Measurements from ENCODE around the gene LRRC45.
A peak's percentile ranks its signal among the peaks of the same experiment; 100 is the strongest.

Gene LRRC45

DNA sequence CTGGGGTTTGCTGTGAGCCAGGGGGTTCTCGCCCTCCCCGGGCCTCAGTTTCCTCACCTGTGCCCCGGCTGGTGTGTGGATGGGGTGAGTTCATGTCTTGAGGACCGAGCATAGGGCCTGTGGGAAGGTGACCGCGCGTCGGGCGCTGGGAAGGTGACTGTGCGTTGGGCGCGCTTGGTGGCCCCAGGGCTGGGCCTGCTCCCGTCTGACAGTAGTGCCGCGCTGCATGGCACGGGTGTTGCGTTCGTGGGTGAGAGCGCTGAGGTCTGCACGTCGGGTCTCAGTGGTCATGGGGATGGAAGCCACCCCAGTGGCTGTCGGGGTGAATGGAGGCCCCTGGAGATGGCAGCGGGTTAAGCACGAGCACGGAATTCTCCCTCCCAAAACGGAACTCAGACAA is 36.5 kb upstream of the LRRC45 start:
- Histone ChIP-seq H3K4me1 (ENCODE audit: control insufficient read depth, insufficient read depth, low read length) (no peaks in the 10 kb centered on the region), H3K36me3 (ENCODE audit: control insufficient read depth, insufficient read depth, low read length) (peaks cover 12% of the 10 kb centered on the region), H3K9ac (ENCODE audit: low read length) (no peak overlapping the region), H3K27ac (ENCODE audit: low read depth, low read length) (no peak overlapping the region), H3K27me3 (ENCODE audit: control insufficient read depth, insufficient read depth, low read length) (no peaks in the 10 kb centered on the region), H3K4me3 (ENCODE audit: low read length) (no peak overlapping the region)

- H3K27ac ChIP-seq (ENCODE audit: low read depth, low read length) = no peak overlapping the region
- H3K36me3 ChIP-seq (ENCODE audit: control insufficient read depth, insufficient read depth, low read length) = peaks cover 12% of the 10 kb centered on the region
- H3K27me3 ChIP-seq (ENCODE audit: control insufficient read depth, insufficient read depth, low read length) = no peaks in the 10 kb centered on the region
- H3K4me3 ChIP-seq (ENCODE audit: low read length) = no peak overlapping the region
- no peak overlapping the region for H3K9ac ChIP-seq (ENCODE audit: low read length)
- peaks cover 6% of the 10 kb centered on the region for H3K4me1 ChIP-seq (ENCODE audit: control insufficient read depth, insufficient read depth, low read length)
These were observed 35.8 kb upstream of the LRRC45 start for GRCh38 chr17:81987161-81987770.

- H3K4me3 ChIP-seq (ENCODE audit: low read length) = peak overlapping the region; percentile 58
- peak overlapping the region; percentile 40 for H3K9ac ChIP-seq (ENCODE audit: low read length)
- H3K27ac ChIP-seq (ENCODE audit: low read depth, low read length) = peak overlapping the region; percentile 79
- H3K4me1 ChIP-seq (ENCODE audit: control insufficient read depth, insufficient read depth, low read length) = peaks cover 9% of the 10 kb centered on the region
- H3K36me3 ChIP-seq (ENCODE audit: control insufficient read depth, insufficient read depth, low read length) = no peaks in the 10 kb centered on the region
- no peaks in the 10 kb centered on the region for H3K27me3 ChIP-seq (ENCODE audit: control insufficient read depth, insufficient read depth, low read length)
These were observed 32.0 kb upstream of the LRRC45 start for GRCh38 chr17:81990836-81991683.

DNA sequence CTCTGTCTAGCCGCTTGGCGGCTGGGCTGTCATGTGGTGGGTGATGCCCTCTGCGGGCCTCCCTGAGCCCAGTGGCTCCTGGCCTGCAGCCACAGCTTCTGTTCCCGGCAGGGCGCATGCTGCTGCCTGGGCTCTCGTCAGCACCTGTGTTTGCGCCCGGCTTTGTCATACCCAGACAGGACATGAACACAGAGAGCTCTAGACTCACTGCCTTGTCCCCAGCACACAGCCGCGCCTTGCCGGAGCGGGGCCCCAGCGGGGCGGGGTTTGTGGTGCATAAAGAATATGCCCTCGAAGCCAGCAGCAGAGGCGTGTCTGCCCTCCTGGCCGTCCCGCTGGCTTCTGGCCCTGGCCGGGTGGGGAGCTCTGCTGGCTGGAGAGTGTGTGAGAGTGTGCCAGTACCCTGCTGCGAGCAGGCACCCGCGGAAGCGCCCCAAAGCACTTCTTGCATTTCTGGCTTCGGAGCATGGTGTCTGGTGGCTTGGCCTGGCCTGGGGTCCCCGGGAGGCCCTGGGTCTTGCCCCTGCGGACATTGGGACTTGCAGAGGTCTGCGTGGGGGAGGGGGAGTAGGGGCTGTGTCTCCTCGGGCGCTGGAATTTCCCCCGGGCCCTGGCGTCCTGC is 31.3 kb upstream of the LRRC45 start:
- peaks cover 9% of the 10 kb centered on the region for H3K4me1 ChIP-seq (ENCODE audit: control insufficient read depth, insufficient read depth, low read length)
- H3K36me3 ChIP-seq (ENCODE audit: control insufficient read depth, insufficient read depth, low read length) = no peaks in the 10 kb centered on the region
- H3K27me3 ChIP-seq (ENCODE audit: control insufficient read depth, insufficient read depth, low read length) = no peaks in the 10 kb centered on the region
- peak overlapping the region; percentile 40 for H3K9ac ChIP-seq (ENCODE audit: low read length)
- peak overlapping the region; percentile 79 for H3K27ac ChIP-seq (ENCODE audit: low read depth, low read length)
- peak overlapping the region; percentile 58 for H3K4me3 ChIP-seq (ENCODE audit: low read length)

DNA sequence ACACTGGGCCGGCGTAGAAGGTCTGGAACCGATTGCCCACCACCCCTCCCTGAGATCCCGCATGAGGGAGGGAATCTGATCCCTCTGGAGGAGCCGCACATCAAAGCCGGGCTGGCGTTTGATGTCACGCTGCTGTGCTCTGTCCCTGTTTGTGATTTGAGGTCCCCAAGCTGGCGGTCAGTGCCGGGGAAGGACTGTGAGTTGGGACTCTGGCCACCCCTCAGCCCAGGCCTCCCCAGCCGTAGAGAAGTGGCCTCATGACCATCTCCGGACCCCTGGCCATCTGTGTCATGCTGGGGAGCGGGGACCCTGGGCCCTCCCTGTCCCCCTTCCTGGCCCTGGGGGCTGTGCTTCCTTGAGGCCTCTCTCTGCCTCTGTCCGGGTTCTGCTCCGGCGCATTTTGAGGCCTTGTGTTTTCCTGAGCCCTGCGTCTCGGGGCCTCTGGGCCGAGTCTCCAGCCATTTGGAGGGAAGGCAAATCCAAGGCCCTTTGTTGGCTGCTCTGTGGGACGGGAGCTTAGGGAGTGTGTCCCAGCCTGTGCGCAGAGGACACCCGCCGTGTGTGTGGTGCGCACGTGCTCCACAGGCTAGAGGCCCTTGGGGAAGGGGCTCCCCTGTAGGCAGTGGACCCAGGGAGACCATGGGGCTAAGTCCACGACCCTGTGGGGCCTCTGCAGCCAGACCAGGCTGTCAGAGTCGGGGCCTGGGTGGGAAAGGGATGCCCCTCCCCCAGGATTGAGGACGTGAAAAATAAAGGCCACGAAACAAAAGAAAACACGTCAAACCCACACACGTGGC is 30.6 kb upstream of the LRRC45 start:
- peak overlapping the region; percentile 58 for H3K4me3 ChIP-seq (ENCODE audit: low read length)
- peaks cover 9% of the 10 kb centered on the region for H3K4me1 ChIP-seq (ENCODE audit: control insufficient read depth, insufficient read depth, low read length)
- no peaks in the 10 kb centered on the region for H3K36me3 ChIP-seq (ENCODE audit: control insufficient read depth, insufficient read depth, low read length)
- no peak overlapping the region for H3K9ac ChIP-seq (ENCODE audit: low read length)
- no peaks in the 10 kb centered on the region for H3K27me3 ChIP-seq (ENCODE audit: control insufficient read depth, insufficient read depth, low read length)
- H3K27ac ChIP-seq (ENCODE audit: low read depth, low read length) = peak overlapping the region; percentile 79

GRCh38 chr17:81993729-81994592 is 29.1 kb upstream of the LRRC45 start:
- Histone ChIP-seq H3K36me3 (ENCODE audit: control insufficient read depth, insufficient read depth, low read length) (no peaks in the 10 kb centered on the region), H3K4me1 (ENCODE audit: control insufficient read depth, insufficient read depth, low read length) (peaks cover 9% of the 10 kb centered on the region), H3K9ac (ENCODE audit: low read length) (no peak overlapping the region), H3K27me3 (ENCODE audit: control insufficient read depth, insufficient read depth, low read length) (no peaks in the 10 kb centered on the region), H3K4me3 (ENCODE audit: low read length) (no peak overlapping the region), H3K27ac (ENCODE audit: low read depth, low read length) (no peak overlapping the region)

DNA sequence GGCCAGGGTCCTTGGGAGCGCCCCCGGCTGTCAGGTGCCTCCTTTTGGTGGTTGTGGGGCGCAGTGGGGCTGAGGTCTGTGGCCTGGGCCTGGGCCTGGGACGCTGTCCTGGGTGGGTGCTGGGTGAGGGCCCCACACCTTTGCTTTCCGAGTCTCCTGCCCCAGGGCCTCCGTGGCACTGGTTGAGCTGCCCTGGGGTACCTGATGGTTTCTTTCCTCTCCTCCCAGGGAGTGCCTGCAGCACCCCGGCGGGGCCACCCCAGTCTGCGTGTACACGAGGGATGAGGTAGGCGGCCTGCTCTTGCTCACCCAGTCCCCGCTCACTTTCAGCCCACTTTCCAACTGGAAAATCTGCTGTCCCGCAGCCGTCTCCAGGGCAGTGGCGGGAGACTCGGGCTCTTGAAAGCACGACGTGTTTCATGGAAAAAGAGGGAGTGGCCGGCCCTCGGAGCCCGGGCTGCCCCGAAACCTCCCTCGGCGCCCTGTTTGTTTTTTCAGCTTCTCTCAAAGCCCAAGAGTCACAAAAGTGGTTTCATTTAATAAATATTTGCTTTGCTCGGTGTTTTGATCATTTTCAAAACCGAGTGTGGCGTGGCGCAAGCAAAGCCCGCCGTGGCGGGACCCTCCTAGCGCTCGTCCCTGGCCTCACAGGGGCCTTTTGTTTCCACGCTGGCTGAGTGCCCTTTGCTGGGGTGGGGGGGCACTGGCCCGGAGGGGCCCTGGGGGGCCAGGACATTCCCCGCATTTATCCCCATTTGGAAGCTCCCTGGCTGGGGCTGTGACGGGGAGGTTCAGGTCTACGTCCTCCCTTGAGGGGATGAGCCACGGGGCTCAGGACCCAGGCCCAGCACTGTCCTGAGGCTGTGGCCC is 28.3 kb upstream of the LRRC45 start:
- Histone ChIP-seq H3K27ac (ENCODE audit: low read depth, low read length) (no peak overlapping the region), H3K27me3 (ENCODE audit: control insufficient read depth, insufficient read depth, low read length) (no peaks in the 10 kb centered on the region), H3K9ac (ENCODE audit: low read length) (no peak overlapping the region), H3K36me3 (ENCODE audit: control insufficient read depth, insufficient read depth, low read length) (no peaks in the 10 kb centered on the region), H3K4me1 (ENCODE audit: control insufficient read depth, insufficient read depth, low read length) (peaks cover 9% of the 10 kb centered on the region), H3K4me3 (ENCODE audit: low read length) (no peak overlapping the region)

GRCh38 chr17:81995463-81996231 is 27.5 kb upstream of the LRRC45 start:
- no peak overlapping the region for H3K27ac ChIP-seq (ENCODE audit: low read depth, low read length)

DNA sequence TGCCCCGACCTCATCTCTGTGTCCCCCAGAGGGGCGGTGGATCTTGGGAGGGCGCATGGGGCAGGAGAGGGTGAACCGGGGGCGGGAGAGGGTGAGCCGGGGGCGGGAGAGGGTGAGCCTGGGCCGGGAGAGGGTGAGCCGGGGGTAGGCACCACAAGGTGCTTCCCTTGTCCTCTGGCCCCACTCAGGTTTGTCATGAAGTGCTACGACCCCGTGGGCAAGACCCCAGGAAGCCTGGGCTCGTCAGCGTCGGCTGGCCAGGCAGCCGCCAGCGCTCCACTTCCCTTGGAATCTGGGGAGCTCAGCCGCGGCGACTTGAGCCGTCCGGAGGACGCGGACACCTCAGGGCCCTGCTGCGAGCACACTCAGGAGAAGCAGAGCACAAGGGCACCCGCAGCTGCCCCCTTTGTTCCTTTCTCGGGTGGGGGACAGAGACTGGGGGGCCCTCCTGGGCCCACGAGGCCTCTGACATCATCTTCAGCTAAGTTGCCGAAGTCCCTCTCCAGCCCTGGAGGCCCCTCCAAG is 26.8 kb upstream of the LRRC45 start:
- no peaks in the 10 kb centered on the region for H3K36me3 ChIP-seq (ENCODE audit: control insufficient read depth, insufficient read depth, low read length)
- H3K9ac ChIP-seq (ENCODE audit: low read length) = no peak overlapping the region
- H3K27ac ChIP-seq (ENCODE audit: low read depth, low read length) = no peak overlapping the region
- H3K4me1 ChIP-seq (ENCODE audit: control insufficient read depth, insufficient read depth, low read length) = peaks cover 9% of the 10 kb centered on the region
- no peak overlapping the region for H3K4me3 ChIP-seq (ENCODE audit: low read length)
- no peaks in the 10 kb centered on the region for H3K27me3 ChIP-seq (ENCODE audit: control insufficient read depth, insufficient read depth, low read length)

More at GRCh38 chr17:81995463-81996231, 27.5 kb upstream of the LRRC45 start:
- Histone ChIP-seq H3K4me3 (ENCODE audit: low read length) (no peak overlapping the region), H3K27me3 (ENCODE audit: control insufficient read depth, insufficient read depth, low read length) (no peaks in the 10 kb centered on the region), H3K9ac (ENCODE audit: low read length) (no peak overlapping the region), H3K4me1 (ENCODE audit: control insufficient read depth, insufficient read depth, low read length) (peaks cover 9% of the 10 kb centered on the region), H3K36me3 (ENCODE audit: control insufficient read depth, insufficient read depth, low read length) (no peaks in the 10 kb centered on the region)

DNA sequence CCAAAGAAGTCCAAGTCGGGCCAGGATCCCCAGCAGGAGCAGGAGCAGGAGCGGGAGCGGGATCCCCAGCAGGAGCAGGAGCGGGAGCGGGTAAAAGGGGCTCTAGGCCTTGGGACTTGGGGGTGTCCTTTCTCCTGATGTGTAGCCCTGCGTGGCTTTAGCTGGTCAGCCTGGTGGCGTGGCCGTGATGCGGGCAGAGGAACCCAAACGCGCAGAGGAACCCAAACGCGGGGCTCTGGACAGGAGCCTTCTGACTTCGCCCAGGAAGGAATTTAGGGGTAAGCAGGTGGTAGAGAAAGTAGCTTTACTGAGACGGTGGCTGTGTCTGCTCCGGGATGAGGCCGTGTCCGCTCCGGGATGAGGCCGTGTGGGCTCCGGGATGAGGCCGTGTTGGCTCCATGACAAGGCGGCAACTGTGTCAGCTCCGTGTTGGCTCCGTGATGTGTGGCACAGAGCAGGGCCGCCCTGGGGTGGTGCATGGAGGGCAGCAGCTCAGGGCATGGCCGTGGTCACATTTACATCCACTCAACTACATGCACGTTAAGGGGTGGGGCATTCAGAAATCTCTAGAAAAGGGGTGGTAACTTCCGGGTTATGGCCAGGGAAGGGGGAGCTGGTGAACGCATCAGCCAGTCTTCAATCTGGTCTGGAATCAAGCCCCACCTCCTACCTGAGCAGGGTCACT is 26.2 kb upstream of the LRRC45 start:
- peaks cover 7% of the 10 kb centered on the region for H3K4me1 ChIP-seq (ENCODE audit: control insufficient read depth, insufficient read depth, low read length)
- H3K4me3 ChIP-seq (ENCODE audit: low read length) = no peak overlapping the region
- no peaks in the 10 kb centered on the region for H3K36me3 ChIP-seq (ENCODE audit: control insufficient read depth, insufficient read depth, low read length)
- no peak overlapping the region for H3K27ac ChIP-seq (ENCODE audit: low read depth, low read length)
- H3K9ac ChIP-seq (ENCODE audit: low read length) = no peak overlapping the region
- no peaks in the 10 kb centered on the region for H3K27me3 ChIP-seq (ENCODE audit: control insufficient read depth, insufficient read depth, low read length)
